Measurements from ENCODE around the gene BAHCC1. TPM values are rescaled to one million over a fixed set of nuclear protein-coding genes. Genes with fewer than 3 reads are reported as not detected.

BAHCC1 gene
- total and polyA plus RNA-seq, 9 of the 15 experiments (the other 6 are each of a cell fraction or from before 2014, with no cell fraction given): 0.14 to 26.9 (median 5.0) TPM

DNA sequence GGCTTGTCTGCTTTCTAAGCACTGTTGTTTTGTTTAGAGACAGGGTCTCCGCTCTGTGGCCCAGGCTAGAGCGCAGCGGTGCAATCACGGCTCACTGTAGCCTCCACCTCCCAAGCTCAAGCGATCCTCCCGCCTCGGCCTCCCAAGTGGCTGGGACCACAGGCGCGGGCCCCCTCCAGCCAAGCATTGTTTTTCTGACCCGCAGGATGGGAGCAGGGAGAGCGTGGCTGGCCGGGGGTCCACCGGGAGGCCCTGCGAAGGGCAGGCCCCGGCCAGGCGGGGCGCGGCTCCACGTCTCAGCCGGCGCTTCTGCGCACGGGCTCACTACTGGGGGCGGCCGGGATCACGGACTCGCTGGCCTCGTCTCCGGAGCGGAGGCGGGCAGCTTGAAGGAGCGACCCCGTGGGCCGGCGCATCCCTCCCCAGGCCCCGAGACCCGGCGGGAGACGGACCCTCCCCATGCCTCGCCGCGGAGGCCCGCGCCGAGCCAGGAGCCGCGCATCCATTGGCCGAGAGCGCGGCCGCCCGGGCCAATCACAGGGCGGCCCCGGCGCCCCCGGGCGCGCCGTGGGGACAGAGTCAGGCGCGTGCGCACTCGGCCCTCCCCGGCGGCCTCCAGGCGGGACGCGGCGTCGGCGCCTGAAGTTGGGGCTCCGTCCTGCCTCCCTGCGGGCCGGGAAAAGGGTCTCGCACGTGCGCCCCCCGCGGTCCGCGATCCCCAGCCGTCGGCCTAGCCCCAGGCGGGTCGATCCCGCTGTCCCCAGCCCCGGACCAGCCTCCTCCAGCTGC, 92.4 kb downstream of the BAHCC1 start (continued):
- TF ChIP-seq, protein P1, sequence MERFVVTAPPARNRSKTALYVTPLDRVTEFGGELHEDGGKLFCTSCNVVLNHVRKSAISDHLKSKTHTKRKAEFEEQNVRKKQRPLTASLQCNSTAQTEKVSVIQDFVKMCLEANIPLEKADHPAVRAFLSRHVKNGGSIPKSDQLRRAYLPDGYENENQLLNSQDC (CRISPR knock-in tag; IDR thresholded peaks at IDR 0.05): no peak
- no peak for TF ChIP-seq NR2C1 (IDR thresholded peaks at IDR 0.05)
- no peak for TF ChIP-seq NR2C1 (tag; IDR thresholded peaks at IDR 0.05)
- TF ChIP-seq, protein P2, sequence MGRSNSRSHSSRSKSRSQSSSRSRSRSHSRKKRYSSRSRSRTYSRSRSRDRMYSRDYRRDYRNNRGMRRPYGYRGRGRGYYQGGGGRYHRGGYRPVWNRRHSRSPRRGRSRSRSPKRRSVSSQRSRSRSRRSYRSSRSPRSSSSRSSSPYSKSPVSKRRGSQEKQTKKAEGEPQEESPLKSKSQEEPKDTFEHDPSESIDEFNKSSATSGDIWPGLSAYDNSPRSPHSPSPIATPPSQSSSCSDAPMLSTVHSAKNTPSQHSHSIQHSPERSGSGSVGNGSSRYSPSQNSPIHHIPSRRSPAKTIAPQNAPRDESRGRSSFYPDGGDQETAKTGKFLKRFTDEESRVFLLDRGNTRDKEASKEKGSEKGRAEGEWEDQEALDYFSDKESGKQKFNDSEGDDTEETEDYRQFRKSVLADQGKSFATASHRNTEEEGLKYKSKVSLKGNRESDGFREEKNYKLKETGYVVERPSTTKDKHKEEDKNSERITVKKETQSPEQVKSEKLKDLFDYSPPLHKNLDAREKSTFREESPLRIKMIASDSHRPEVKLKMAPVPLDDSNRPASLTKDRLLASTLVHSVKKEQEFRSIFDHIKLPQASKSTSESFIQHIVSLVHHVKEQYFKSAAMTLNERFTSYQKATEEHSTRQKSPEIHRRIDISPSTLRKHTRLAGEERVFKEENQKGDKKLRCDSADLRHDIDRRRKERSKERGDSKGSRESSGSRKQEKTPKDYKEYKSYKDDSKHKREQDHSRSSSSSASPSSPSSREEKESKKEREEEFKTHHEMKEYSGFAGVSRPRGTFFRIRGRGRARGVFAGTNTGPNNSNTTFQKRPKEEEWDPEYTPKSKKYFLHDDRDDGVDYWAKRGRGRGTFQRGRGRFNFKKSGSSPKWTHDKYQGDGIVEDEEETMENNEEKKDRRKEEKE (IDR thresholded peaks at IDR 0.05; ENCODE audit: borderline replicate concordance in 1 of 2, control insufficient read depth in 1 of 2, low read depth in 2 of 2, low read length in 1 of 2): no peak
- no peak; the same call in 1 of the 2 replicates for TF ChIP-seq NR4A1 (CRISPR knock-in tag; IDR thresholded peaks at IDR 0.05)
- TF ChIP-seq NR4A1 (tag; IDR thresholded peaks at IDR 0.05): no peak
- no peak for TF ChIP-seq TGIF2 (CRISPR knock-in tag; IDR thresholded peaks at IDR 0.05)
- TF ChIP-seq ZNF23 (CRISPR knock-in tag; IDR thresholded peaks at IDR 0.05): no peak
- peak; percentile 58 to 71; a peak in 3 of 4 replicates for TF ChIP-seq MAZ (CRISPR knock-in tag; conservative IDR thresholded peaks at IDR 0.05 in 1 of 2, IDR thresholded peaks at IDR 0.05 in 1 of 2)
- no peak for TF ChIP-seq CREBBP (IDR thresholded peaks at IDR 0.05; ENCODE audit: low read depth, low read length)
- TF ChIP-seq, protein P3, sequence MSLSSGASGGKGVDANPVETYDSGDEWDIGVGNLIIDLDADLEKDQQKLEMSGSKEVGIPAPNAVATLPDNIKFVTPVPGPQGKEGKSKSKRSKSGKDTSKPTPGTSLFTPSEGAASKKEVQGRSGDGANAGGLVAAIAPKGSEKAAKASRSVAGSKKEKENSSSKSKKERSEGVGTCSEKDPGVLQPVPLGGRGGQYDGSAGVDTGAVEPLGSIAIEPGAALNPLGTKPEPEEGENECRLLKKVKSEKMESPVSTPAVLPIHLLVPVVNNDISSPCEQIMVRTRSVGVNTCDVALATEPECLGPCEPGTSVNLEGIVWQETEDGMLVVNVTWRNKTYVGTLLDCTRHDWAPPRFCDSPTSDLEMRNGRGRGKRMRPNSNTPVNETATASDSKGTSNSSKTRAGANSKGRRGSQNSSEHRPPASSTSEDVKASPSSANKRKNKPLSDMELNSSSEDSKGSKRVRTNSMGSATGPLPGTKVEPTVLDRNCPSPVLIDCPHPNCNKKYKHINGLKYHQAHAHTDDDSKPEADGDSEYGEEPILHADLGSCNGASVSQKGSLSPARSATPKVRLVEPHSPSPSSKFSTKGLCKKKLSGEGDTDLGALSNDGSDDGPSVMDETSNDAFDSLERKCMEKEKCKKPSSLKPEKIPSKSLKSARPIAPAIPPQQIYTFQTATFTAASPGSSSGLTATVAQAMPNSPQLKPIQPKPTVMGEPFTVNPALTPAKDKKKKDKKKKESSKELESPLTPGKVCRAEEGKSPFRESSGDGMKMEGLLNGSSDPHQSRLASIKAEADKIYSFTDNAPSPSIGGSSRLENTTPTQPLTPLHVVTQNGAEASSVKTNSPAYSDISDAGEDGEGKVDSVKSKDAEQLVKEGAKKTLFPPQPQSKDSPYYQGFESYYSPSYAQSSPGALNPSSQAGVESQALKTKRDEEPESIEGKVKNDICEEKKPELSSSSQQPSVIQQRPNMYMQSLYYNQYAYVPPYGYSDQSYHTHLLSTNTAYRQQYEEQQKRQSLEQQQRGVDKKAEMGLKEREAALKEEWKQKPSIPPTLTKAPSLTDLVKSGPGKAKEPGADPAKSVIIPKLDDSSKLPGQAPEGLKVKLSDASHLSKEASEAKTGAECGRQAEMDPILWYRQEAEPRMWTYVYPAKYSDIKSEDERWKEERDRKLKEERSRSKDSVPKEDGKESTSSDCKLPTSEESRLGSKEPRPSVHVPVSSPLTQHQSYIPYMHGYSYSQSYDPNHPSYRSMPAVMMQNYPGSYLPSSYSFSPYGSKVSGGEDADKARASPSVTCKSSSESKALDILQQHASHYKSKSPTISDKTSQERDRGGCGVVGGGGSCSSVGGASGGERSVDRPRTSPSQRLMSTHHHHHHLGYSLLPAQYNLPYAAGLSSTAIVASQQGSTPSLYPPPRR (CRISPR knock-in tag; IDR thresholded peaks at IDR 0.05; ENCODE audit: borderline replicate concordance): peak; percentile 57; the same call in 1 of the 2 replicates
- no peak for TF ChIP-seq ZNF24 (IDR thresholded peaks at IDR 0.05)
- TF ChIP-seq BMI1 (IDR thresholded peaks at IDR 0.05; ENCODE audit: low read length): no peak
- TF ChIP-seq MEF2D (tag; conservative IDR thresholded peaks at IDR 0.05; ENCODE audit: low read depth): no peak
- TF ChIP-seq, protein P4, sequence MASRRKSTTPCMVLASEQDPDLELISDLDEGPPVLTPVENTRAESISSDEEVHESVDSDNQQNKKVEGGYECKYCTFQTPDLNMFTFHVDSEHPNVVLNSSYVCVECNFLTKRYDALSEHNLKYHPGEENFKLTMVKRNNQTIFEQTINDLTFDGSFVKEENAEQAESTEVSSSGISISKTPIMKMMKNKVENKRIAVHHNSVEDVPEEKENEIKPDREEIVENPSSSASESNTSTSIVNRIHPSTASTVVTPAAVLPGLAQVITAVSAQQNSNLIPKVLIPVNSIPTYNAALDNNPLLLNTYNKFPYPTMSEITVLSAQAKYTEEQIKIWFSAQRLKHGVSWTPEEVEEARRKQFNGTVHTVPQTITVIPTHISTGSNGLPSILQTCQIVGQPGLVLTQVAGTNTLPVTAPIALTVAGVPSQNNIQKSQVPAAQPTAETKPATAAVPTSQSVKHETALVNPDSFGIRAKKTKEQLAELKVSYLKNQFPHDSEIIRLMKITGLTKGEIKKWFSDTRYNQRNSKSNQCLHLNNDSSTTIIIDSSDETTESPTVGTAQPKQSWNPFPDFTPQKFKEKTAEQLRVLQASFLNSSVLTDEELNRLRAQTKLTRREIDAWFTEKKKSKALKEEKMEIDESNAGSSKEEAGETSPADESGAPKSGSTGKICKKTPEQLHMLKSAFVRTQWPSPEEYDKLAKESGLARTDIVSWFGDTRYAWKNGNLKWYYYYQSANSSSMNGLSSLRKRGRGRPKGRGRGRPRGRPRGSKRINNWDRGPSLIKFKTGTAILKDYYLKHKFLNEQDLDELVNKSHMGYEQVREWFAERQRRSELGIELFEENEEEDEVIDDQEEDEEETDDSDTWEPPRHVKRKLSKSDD (conservative IDR thresholded peaks at IDR 0.05; ENCODE audit: low read length): no peak
- TF ChIP-seq ZNF707 (CRISPR knock-in tag; conservative IDR thresholded peaks at IDR 0.05): no peak
